Body of pancreas (tissue), 4 donors: Measurements from ENCODE around the gene GADD45GIP1. TPM values are rescaled to one million over a fixed set of nuclear protein-coding genes. Genes with fewer than 3 reads are reported as not detected.

Experiments used
- ATAC-seq: fragments of 150-250 bp; one replicate; pipeline ENCODE4 v1.9.1; 2016
- DNase-seq, 4 donors: peaks; one replicate each; pipeline ENCODE4 v3.0.0-alpha.2; 2019
- H3K27ac ChIP-seq, 4 donors: fragments of 200-600 bp; sonication (generic); 1 replicate in 3 of 4; 2 replicates in 1 of 4; pipeline versions ENCODE4 v1.5.1 to v1.6.1; 2016 to 2019; ENCODE audit warnings: mild to moderate bottlenecking in 1 of 4, mixed read lengths in 1 of 4, moderate library complexity in 1 of 4
- H3K27me3 ChIP-seq, 2 donors: fragments of 200-600 bp; sonication (generic); one replicate each; pipeline ENCODE4 v1.6.0; 2016; ENCODE audit warnings: mild to moderate bottlenecking in 1 of 2
- H3K36me3 ChIP-seq, 2 donors: fragments of 200-600 bp; sonication (generic); replicated peaks in 1 of 2; 2 replicates each; pipeline ENCODE4 v1.5.1; 2016; ENCODE audit warnings: low read depth in 2 of 2; ENCODE audit not compliant: insufficient read depth in 1 of 2
- H3K4me1 ChIP-seq: fragments of 200-600 bp; sonication (generic); one replicate; pipeline ENCODE4 v1.6.0; 2016
- H3K4me3 ChIP-seq, 2 donors: fragments of 200-600 bp; sonication (generic); 1 replicate in 1 of 2; 2 replicates in 1 of 2; pipeline ENCODE4 v1.5.1; 2016 to 2019
- H3K9me3 ChIP-seq, 3 donors: fragments of 200-600 bp; sonication (generic); 1 replicate in 2 of 3; 2 replicates in 1 of 3; pipeline ENCODE4 v1.5.1; 2016
- CTCF ChIP-seq, 7 experiments: fragments of 450-650 bp in 4 of 7; fragments of 200-600 bp in 3 of 7; sonication (generic) in 3 of 7; IDR thresholded peaks; one replicate each; pipeline ENCODE4 v1.5.1; 2016 to 2019; ENCODE audit warnings: antibody characterized with exemption in 7 of 7
- POLR2A ChIP-seq, 3 donors: fragments of 450-650 bp; IDR thresholded peaks; one replicate each; pipeline ENCODE4 v1.6.1; 2016; ENCODE audit warnings: antibody characterized with exemption in 3 of 3, mild to moderate bottlenecking in 2 of 3
- WGBS, 2 donors: methylation state at CpG; one replicate each; pipeline ENCODE4 v1.1.5; 2017; 5-methylcytosine and 5-hydroxymethylcytosine counted together
- intact Hi-C: fragments of 100-400 bp; cut with DNase I; formaldehyde crosslinking; loops from one replicate; pipeline ENCODE4 v1.15.1; 2023
- total RNA-seq, 2 donors: library from RNA; depleted of rRNA; stranded (reverse); fragments of >200 nt; gene quantifications; one replicate each; pipeline ENCODE4 v1.1.0, GENCODE V29; 2016

GADD45GIP1 gene
- total RNA-seq, 2 donors from 2014 or later, result 31.3 to 42.0 TPM

GRCh38 chr19:12985049-12985776 lies 28.2 kb upstream of the GADD45GIP1 start:
- Histone ChIP-seq H3K27me3 (no peaks in the 10 kb centered on the region), H3K4me3 (no peak overlapping the region), H3K36me3 (no peaks in the 10 kb centered on the region), H3K4me1 (peaks cover 20% of the 10 kb centered on the region), H3K9me3 (no peaks in the 10 kb centered on the region), H3K27ac (peak overlapping the region in 3 of 4 donors; percentile 7 to 45 (median 28))
- TF ChIP-seq POLR2A (IDR thresholded peaks at IDR 0.05), result peak in 1 of 3 donors; percentile 17
- peak in 1 of 7 experiments; percentile 6 for TF ChIP-seq CTCF (IDR thresholded peaks at IDR 0.05)
- intact Hi-C loops, result loop anchor here (5.0 kb wide), 2 partner anchors 47 to 77 kb away; no protein-coding TSS in a partner anchor
- peak; percentile 54 to 74 (median 72) for DNase-seq
- peak; percentile 53 for ATAC-seq
- WGBS, 2 donors, result 26 to 67% methylated on average over 1 to 16 of the region's 16 CpGs

- 28% methylated on average over 10 of the region's 10 CpGs; no CpG with 5 or more reads in 1 of the 2 donors for WGBS, 2 donors
- intact Hi-C loops, result loop anchor here (5.0 kb wide), 2 partner anchors 48 to 78 kb away; no protein-coding TSS in a partner anchor
- peak overlapping the region in 3 of 4 donors; percentile 7 to 45 (median 28) for H3K27ac ChIP-seq
- TF ChIP-seq CTCF (IDR thresholded peaks at IDR 0.05) (no peak), POLR2A (IDR thresholded peaks at IDR 0.05) (no peak)
- peaks cover 20% of the 10 kb centered on the region for H3K4me1 ChIP-seq
- no peaks in the 10 kb centered on the region for H3K27me3 ChIP-seq
- ATAC-seq, result no peak
- no peak overlapping the region for H3K4me3 ChIP-seq
- no peaks in the 10 kb centered on the region for H3K36me3 ChIP-seq
- H3K9me3 ChIP-seq, result no peaks in the 10 kb centered on the region
- no peak for DNase-seq
Observed at GRCh38 chr19:12984683-12985048, 27.6 kb upstream of the GADD45GIP1 start.

- Histone ChIP-seq H3K27ac (no peak overlapping the region), H3K4me3 (no peak overlapping the region), H3K27me3 (no peaks in the 10 kb centered on the region), H3K36me3 (no peaks in the 10 kb centered on the region), H3K9me3 (no peaks in the 10 kb centered on the region), H3K4me1 (peaks cover 20% of the 10 kb centered on the region)
- ATAC-seq (no peak), DNase-seq (no peak)
- WGBS, 2 donors, result 46 to 69% methylated on average over 3 of the region's 3 CpGs
- intact Hi-C loops, result no loop called here
- no peak for TF ChIP-seq POLR2A (IDR thresholded peaks at IDR 0.05)
Observed at GRCh38 chr19:12984143-12984627, 27.2 kb upstream of the GADD45GIP1 start.

GRCh38 chr19:12983542-12984142 lies 26.6 kb upstream of the GADD45GIP1 start:
- peak; percentile 82 to 99 (median 96) for TF ChIP-seq CTCF (IDR thresholded peaks at IDR 0.05)
- no peak for TF ChIP-seq POLR2A (IDR thresholded peaks at IDR 0.05)
- peak; percentile 75 to 87 (median 84) for DNase-seq
- intact Hi-C loops, result no loop called here
- Histone ChIP-seq H3K27me3 (no peaks in the 10 kb centered on the region), H3K9me3 (no peaks in the 10 kb centered on the region), H3K4me1 (peaks cover 20% of the 10 kb centered on the region), H3K36me3 (no peaks in the 10 kb centered on the region), H3K27ac (no peak overlapping the region), H3K4me3 (no peak overlapping the region)
- 7 to 9% methylated on average over 40 to 43 of the region's 51 CpGs for WGBS, 2 donors
- ATAC-seq, result peak; percentile 91

- 27 to 35% methylated on average over 10 of the region's 10 CpGs for WGBS, 2 donors
- H3K27ac ChIP-seq, result no peak overlapping the region
- H3K27me3 ChIP-seq, result no peaks in the 10 kb centered on the region
- no peak for TF ChIP-seq POLR2A (IDR thresholded peaks at IDR 0.05)
- no peak for TF ChIP-seq CTCF (IDR thresholded peaks at IDR 0.05)
- intact Hi-C loops, result no loop called here
- no peaks in the 10 kb centered on the region for H3K9me3 ChIP-seq
- no peaks in the 10 kb centered on the region for H3K36me3 ChIP-seq
- no peak overlapping the region for H3K4me3 ChIP-seq
- DNase-seq, result no peak
- ATAC-seq, result no peak
- peaks cover 20% of the 10 kb centered on the region for H3K4me1 ChIP-seq
Observed at GRCh38 chr19:12983091-12983490, 26.1 kb upstream of the GADD45GIP1 start.
